Body of pancreas (tissue), 4 donors: ENCODE results near the gene ARMH1. TPM values are rescaled to one million over a fixed set of nuclear protein-coding genes. Genes with fewer than 3 reads are reported as not detected.

Experiments used
- ATAC-seq: fragments of 150-250 bp; one replicate; pipeline ENCODE4 v1.9.1; 2016
- DNase-seq, 4 donors: peaks; one replicate each; pipeline ENCODE4 v3.0.0-alpha.2; 2019
- H3K27ac ChIP-seq, 4 donors: fragments of 200-600 bp; sonication (generic); 1 replicate in 3 of 4; 2 replicates in 1 of 4; pipeline versions ENCODE4 v1.5.1 to v1.6.1; 2016 to 2019; ENCODE audit warnings: mild to moderate bottlenecking in 1 of 4, mixed read lengths in 1 of 4, moderate library complexity in 1 of 4
- H3K27me3 ChIP-seq, 2 donors: fragments of 200-600 bp; sonication (generic); one replicate each; pipeline ENCODE4 v1.6.0; 2016; ENCODE audit warnings: mild to moderate bottlenecking in 1 of 2
- H3K36me3 ChIP-seq, 2 donors: fragments of 200-600 bp; sonication (generic); replicated peaks in 1 of 2; 2 replicates each; pipeline ENCODE4 v1.5.1; 2016; ENCODE audit warnings: low read depth in 2 of 2; ENCODE audit not compliant: insufficient read depth in 1 of 2
- H3K4me1 ChIP-seq: fragments of 200-600 bp; sonication (generic); one replicate; pipeline ENCODE4 v1.6.0; 2016
- H3K4me3 ChIP-seq, 2 donors: fragments of 200-600 bp; sonication (generic); 1 replicate in 1 of 2; 2 replicates in 1 of 2; pipeline ENCODE4 v1.5.1; 2016 to 2019
- H3K9me3 ChIP-seq, 3 donors: fragments of 200-600 bp; sonication (generic); 1 replicate in 2 of 3; 2 replicates in 1 of 3; pipeline ENCODE4 v1.5.1; 2016
- POLR2A ChIP-seq, 3 donors: fragments of 450-650 bp; IDR thresholded peaks; one replicate each; pipeline ENCODE4 v1.6.1; 2016; ENCODE audit warnings: antibody characterized with exemption in 3 of 3, mild to moderate bottlenecking in 2 of 3
- WGBS, 2 donors: methylation state at CpG; one replicate each; pipeline ENCODE4 v1.1.5; 2017; 5-methylcytosine and 5-hydroxymethylcytosine counted together
- intact Hi-C: fragments of 100-400 bp; cut with DNase I; formaldehyde crosslinking; loops from one replicate; pipeline ENCODE4 v1.15.1; 2023
- total RNA-seq, 2 donors: library from RNA; depleted of rRNA; stranded (reverse); fragments of >200 nt; gene quantifications; one replicate each; pipeline ENCODE4 v1.1.0, GENCODE V29; 2016
- TF ChIP-seq, protein P1 (sequence below), 7 experiments: fragments of 450-650 bp in 4 of 7; fragments of 200-600 bp in 3 of 7; sonication (generic) in 3 of 7; IDR thresholded peaks; one replicate each; pipeline ENCODE4 v1.5.1; 2016 to 2019; ENCODE audit warnings: antibody characterized with exemption in 7 of 7

Gene ARMH1
- total RNA-seq, 2 donors from 2014 or later: 1.0 TPM; not detected in 1

DNA sequence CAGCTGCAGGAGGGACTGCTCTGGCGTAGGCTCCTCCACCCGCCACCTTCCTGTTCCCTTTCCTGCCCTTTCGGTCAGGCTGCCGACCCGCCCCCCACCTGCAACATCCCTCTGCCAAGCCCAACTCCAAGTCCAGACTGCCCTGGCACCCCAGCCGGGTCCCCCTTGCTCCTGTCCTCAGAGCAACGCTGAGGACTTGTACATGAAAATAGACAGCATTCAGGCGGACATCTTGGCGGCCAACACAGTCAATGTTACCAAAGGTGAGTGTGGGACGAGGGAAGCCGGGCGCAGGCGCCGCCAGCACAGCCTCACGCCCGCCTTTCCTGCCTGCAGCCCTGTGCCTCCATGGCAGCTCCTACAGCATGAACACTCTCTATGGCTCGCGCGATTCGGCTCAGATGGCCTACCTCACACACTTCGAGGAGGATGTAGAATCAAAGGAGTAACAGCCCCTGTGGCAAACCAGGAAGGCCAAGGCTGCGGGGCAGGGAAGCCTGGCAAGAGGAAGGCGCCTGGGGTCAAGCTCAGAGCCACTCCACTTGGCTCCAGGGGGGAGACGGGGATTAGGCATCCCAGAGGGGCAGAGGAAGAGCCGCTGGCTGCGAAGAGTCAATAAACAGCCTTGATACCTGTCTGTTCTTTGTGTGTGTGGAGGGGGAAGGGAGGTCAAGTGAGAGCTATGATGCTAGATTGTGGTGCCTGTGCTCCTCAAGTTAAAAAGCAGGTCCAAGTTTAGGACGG, 50.6 kb downstream of the ARMH1 start:
- intact Hi-C loops: no loop called here
- no peak overlapping the region for H3K4me3 ChIP-seq

DNA sequence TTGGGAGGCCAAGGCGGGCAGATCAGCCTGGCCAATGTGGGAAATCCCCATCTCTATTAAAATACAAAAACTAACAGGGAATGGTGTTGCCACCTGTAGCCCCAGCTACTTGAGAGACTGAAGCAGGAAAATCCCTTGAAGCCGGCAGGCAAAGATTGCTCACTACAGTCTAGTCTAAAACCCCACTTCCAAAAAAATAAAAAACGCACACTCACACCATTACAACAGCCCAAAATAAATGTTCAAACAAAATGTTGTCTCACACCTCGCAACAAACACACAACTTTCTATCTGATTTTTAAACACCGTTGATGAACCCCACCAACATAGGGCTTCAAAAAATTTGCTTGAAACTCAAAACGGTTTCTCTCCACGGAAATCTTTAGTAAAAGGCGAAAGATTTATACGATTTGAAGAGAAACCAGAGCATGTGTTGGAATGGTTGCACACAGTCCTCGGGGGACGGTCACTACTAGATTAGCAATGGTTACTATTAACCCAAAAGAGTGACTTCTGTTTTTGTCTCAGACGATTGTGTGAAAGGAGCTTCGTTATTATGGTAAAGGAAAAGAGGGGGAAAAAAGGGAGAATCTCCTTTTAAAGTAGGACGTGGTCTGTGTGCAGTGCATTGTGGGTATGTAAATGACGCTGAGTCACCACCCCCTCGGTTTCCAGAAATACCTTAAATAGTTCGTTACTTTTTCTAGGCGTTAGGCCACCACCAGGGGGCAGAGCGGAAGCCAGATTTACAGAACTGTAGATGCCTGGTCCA, 56.4 kb downstream of the ARMH1 start, which contains the start of gene RNU5D-1:
RNU5D-1 (minus strand) TSS at position 430 of the 772 bp plus-strand sequence.
- H3K4me3 ChIP-seq: no peak within 1 kb of the TSS
- DNase-seq: peak; percentile 95 to 97 (median 96)
- no peaks in the 10 kb centered on the region for H3K27me3 ChIP-seq
- H3K9me3 ChIP-seq: no peaks in the 10 kb centered on the region
- WGBS, 2 donors: 1% methylated on average over 19 of the region's 19 CpGs
- peak; percentile 89 for ATAC-seq
- intact Hi-C loops: no loop called here
- TF ChIP-seq POLR2A (IDR thresholded peaks at IDR 0.05): peak; percentile 86 to 100 (median 100)
- TF ChIP-seq, protein P1, sequence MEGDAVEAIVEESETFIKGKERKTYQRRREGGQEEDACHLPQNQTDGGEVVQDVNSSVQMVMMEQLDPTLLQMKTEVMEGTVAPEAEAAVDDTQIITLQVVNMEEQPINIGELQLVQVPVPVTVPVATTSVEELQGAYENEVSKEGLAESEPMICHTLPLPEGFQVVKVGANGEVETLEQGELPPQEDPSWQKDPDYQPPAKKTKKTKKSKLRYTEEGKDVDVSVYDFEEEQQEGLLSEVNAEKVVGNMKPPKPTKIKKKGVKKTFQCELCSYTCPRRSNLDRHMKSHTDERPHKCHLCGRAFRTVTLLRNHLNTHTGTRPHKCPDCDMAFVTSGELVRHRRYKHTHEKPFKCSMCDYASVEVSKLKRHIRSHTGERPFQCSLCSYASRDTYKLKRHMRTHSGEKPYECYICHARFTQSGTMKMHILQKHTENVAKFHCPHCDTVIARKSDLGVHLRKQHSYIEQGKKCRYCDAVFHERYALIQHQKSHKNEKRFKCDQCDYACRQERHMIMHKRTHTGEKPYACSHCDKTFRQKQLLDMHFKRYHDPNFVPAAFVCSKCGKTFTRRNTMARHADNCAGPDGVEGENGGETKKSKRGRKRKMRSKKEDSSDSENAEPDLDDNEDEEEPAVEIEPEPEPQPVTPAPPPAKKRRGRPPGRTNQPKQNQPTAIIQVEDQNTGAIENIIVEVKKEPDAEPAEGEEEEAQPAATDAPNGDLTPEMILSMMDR (IDR thresholded peaks at IDR 0.05): peak; percentile 60 to 96 (median 90)
- H3K4me1 ChIP-seq: peaks cover 15% of the 10 kb centered on the region
- peak within 1 kb of the TSS; percentile 74 to 97 (median 88) for H3K27ac ChIP-seq
- H3K36me3 ChIP-seq: no peaks in the 10 kb centered on the region

More for the DNA sequence above, 50.6 kb downstream of the ARMH1 start:
- no peaks in the 10 kb centered on the region for H3K27me3 ChIP-seq
- 68 to 75% methylated on average over 12 to 27 of the region's 27 CpGs for WGBS, 2 donors
- no peak for ATAC-seq
- H3K27ac ChIP-seq: no peak overlapping the region
- TF ChIP-seq POLR2A (IDR thresholded peaks at IDR 0.05): no peak
- TF ChIP-seq, protein P1 (IDR thresholded peaks at IDR 0.05): no peak
- H3K4me1 ChIP-seq: peaks cover 11% of the 10 kb centered on the region
- H3K36me3 ChIP-seq: no peaks in the 10 kb centered on the region
- no peak for DNase-seq
- no peaks in the 10 kb centered on the region for H3K9me3 ChIP-seq

- no peak overlapping the region for H3K27ac ChIP-seq
- intact Hi-C loops: no loop called here
These were observed 58.9 kb downstream of the ARMH1 start for GRCh38 chr1:44733365-44733764.

DNA sequence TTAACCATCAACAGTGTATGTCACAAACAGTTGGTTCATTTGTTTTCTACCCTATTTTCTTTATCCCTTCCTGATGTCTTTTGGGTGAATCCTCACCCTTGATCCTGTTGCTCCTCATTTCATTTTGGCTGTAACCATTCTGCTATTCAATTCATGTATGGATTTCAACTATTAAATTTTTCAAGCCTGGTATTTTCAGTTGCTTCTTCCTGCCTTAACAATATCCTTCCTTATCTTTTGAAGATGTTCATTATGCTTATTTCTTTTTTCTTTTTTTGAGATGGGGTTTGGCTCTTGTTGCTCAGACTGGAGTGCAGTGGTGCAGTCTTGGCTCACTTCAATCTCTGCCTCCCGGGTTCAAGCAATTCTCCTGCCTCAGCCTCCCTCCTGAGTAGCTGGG, 59.3 kb downstream of the ARMH1 start:
- WGBS, 2 donors: 60 to 63% methylated on average over 1 of the region's 1 CpG
- H3K36me3 ChIP-seq: no peaks in the 10 kb centered on the region
- H3K4me1 ChIP-seq: peaks cover 15% of the 10 kb centered on the region
- no peaks in the 10 kb centered on the region for H3K27me3 ChIP-seq
- intact Hi-C loops: no loop called here
- DNase-seq (no peak), ATAC-seq (no peak)
- no peak overlapping the region for H3K4me3 ChIP-seq
- H3K9me3 ChIP-seq: no peaks in the 10 kb centered on the region
- TF ChIP-seq, protein P1 (IDR thresholded peaks at IDR 0.05): no peak
- TF ChIP-seq POLR2A (IDR thresholded peaks at IDR 0.05): no peak
- H3K27ac ChIP-seq: no peak overlapping the region

More at GRCh38 chr1:44733365-44733764, 58.9 kb downstream of the ARMH1 start:
- H3K27me3 ChIP-seq: no peaks in the 10 kb centered on the region
- 60 to 68% methylated on average over 1 of the region's 1 CpG for WGBS, 2 donors
- no peak overlapping the region for H3K4me3 ChIP-seq
- peaks cover 15% of the 10 kb centered on the region for H3K4me1 ChIP-seq
- H3K36me3 ChIP-seq: no peaks in the 10 kb centered on the region
- no peaks in the 10 kb centered on the region for H3K9me3 ChIP-seq
- ATAC-seq (no peak), DNase-seq (no peak)
- TF ChIP-seq POLR2A (IDR thresholded peaks at IDR 0.05): no peak
- TF ChIP-seq, protein P1 (IDR thresholded peaks at IDR 0.05): no peak
